ENCODE measurements around the gene YEATS2.

- TF ChIP-seq, protein P1, sequence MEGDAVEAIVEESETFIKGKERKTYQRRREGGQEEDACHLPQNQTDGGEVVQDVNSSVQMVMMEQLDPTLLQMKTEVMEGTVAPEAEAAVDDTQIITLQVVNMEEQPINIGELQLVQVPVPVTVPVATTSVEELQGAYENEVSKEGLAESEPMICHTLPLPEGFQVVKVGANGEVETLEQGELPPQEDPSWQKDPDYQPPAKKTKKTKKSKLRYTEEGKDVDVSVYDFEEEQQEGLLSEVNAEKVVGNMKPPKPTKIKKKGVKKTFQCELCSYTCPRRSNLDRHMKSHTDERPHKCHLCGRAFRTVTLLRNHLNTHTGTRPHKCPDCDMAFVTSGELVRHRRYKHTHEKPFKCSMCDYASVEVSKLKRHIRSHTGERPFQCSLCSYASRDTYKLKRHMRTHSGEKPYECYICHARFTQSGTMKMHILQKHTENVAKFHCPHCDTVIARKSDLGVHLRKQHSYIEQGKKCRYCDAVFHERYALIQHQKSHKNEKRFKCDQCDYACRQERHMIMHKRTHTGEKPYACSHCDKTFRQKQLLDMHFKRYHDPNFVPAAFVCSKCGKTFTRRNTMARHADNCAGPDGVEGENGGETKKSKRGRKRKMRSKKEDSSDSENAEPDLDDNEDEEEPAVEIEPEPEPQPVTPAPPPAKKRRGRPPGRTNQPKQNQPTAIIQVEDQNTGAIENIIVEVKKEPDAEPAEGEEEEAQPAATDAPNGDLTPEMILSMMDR (conservative IDR thresholded peaks at IDR 0.05; ENCODE audit: low read length) = no peak
- no peak for TF ChIP-seq EZH2phosphoT487 (IDR thresholded peaks at IDR 0.05; ENCODE audit: borderline replicate concordance, low read depth, low read length)
Measured at GRCh38 chr3:183710231-183710630, 12.6 kb downstream of the YEATS2 start.

Measured in OCI-LY7 (cell line).